T-helper 17 cell (primary cell): ENCODE data around the gene PML. TPM values are rescaled to one million over a fixed set of nuclear protein-coding genes. Genes with fewer than 3 reads are reported as not detected.

ENCODE experiments used
- ATAC-seq: fragments of 150-1000 bp; cut with Tn5 transposase; 2 replicates; pipeline ENCODE4 v1.10.0; 2021; ENCODE audit warnings: mild to moderate bottlenecking, moderate library complexity
- DNase-seq, 3 donors: peaks; one replicate each; pipeline versions ENCODE4 v3.0.0 to v3.0.0-alpha.2; 2020 to 2021
- H3K9me3 ChIP-seq: one replicate; pipeline ENCODE4 v1.7.0; 2013; ENCODE audit warnings: low read length, mild to moderate bottlenecking; ENCODE audit not compliant: control insufficient read depth, poor library complexity, severe bottlenecking
- H3K27ac Mint-ChIP-seq: one replicate; pipeline ENCODE4 v1.8.0; 2022; ENCODE audit warnings: mild to moderate bottlenecking, moderate library complexity, mixed read lengths
- H3K27me3 Mint-ChIP-seq: one replicate; pipeline ENCODE4 v1.8.0; 2022; ENCODE audit warnings: mixed read lengths
- H3K36me3 Mint-ChIP-seq: one replicate; pipeline ENCODE4 v1.8.0; 2022; ENCODE audit warnings: low read depth, mixed read lengths
- H3K4me1 Mint-ChIP-seq: one replicate; pipeline ENCODE4 v1.8.0; 2022; ENCODE audit warnings: mild to moderate bottlenecking, mixed read lengths
- H3K4me3 Mint-ChIP-seq: one replicate; pipeline ENCODE4 v1.8.0; 2022; ENCODE audit warnings: mild to moderate bottlenecking, moderate library complexity, mixed read lengths
- total RNA-seq, 4 donors: library from RNA in 2 of 4; stranded (reverse) in 2 of 4; gene quantifications; one replicate each; pipeline ENCODE4 v1.2.3 and lab custom pipeline; 2022 to 2026

PML gene
- total RNA-seq, 2 donors from 2014 or later, result 47.6 to 52.6 TPM

GRCh38 chr15:74013374-74013894 lies 18.9 kb downstream of the PML start:
- H3K9me3 ChIP-seq, result no peaks in the 10 kb centered on the region
- Mint-ChIP-seq H3K27me3 (no peaks in the 10 kb centered on the region), H3K36me3 (peaks cover 5% of the 10 kb centered on the region), H3K4me1 (peaks cover 27% of the 10 kb centered on the region), H3K27ac (peak overlapping the region; percentile 83), H3K4me3 (no peak overlapping the region)
- no peak for DNase-seq
- no peak for ATAC-seq

- H3K4me1 Mint-ChIP-seq, result peaks cover 19% of the 10 kb centered on the region
- peaks cover 7% of the 10 kb centered on the region for H3K36me3 Mint-ChIP-seq
- no peak for DNase-seq
- H3K9me3 ChIP-seq, result no peaks in the 10 kb centered on the region
- H3K4me3 Mint-ChIP-seq, result no peak overlapping the region
- H3K27me3 Mint-ChIP-seq, result no peaks in the 10 kb centered on the region
- ATAC-seq, result no peak
- H3K27ac Mint-ChIP-seq, result no peak overlapping the region
These were observed 25.2 kb downstream of the PML start for GRCh38 chr15:74019734-74020133.

- H3K27ac Mint-ChIP-seq, result no peak overlapping the region
- ATAC-seq (no peak), DNase-seq (no peak)
- peaks cover 7% of the 10 kb centered on the region for H3K36me3 Mint-ChIP-seq
- H3K4me1 Mint-ChIP-seq, result peaks cover 17% of the 10 kb centered on the region
- H3K27me3 Mint-ChIP-seq, result no peaks in the 10 kb centered on the region
- no peak overlapping the region for H3K4me3 Mint-ChIP-seq
- no peaks in the 10 kb centered on the region for H3K9me3 ChIP-seq
These were observed 28.4 kb downstream of the PML start for GRCh38 chr15:74022706-74023470.

- Mint-ChIP-seq H3K4me1 (peaks cover 16% of the 10 kb centered on the region), H3K36me3 (peaks cover 7% of the 10 kb centered on the region), H3K27ac (peak overlapping the region; percentile 9), H3K4me3 (no peak overlapping the region), H3K27me3 (no peaks in the 10 kb centered on the region)
- H3K9me3 ChIP-seq, result no peaks in the 10 kb centered on the region
- DNase-seq (no peak), ATAC-seq (no peak)
These were observed 30.2 kb downstream of the PML start for GRCh38 chr15:74024687-74025086.

- peaks cover 14% of the 10 kb centered on the region for H3K4me1 Mint-ChIP-seq
- H3K27me3 Mint-ChIP-seq, result no peaks in the 10 kb centered on the region
- ATAC-seq (no peak), DNase-seq (no peak)
- H3K9me3 ChIP-seq, result no peaks in the 10 kb centered on the region
- no peak overlapping the region for H3K27ac Mint-ChIP-seq
- peaks cover 7% of the 10 kb centered on the region for H3K36me3 Mint-ChIP-seq
- no peak overlapping the region for H3K4me3 Mint-ChIP-seq
These were observed 30.9 kb downstream of the PML start for GRCh38 chr15:74025436-74025835.

GRCh38 chr15:74027688-74028087 lies 33.2 kb downstream of the PML start:
- H3K9me3 ChIP-seq, result no peaks in the 10 kb centered on the region
- Mint-ChIP-seq H3K4me1 (peaks cover 8% of the 10 kb centered on the region), H3K36me3 (peaks cover 3% of the 10 kb centered on the region), H3K27ac (no peak overlapping the region), H3K27me3 (no peaks in the 10 kb centered on the region), H3K4me3 (no peak overlapping the region)
- no peak for ATAC-seq
- no peak for DNase-seq

GRCh38 chr15:74028646-74029045 lies 34.1 kb downstream of the PML start:
- H3K9me3 ChIP-seq, result no peaks in the 10 kb centered on the region
- no peak overlapping the region for H3K27ac Mint-ChIP-seq
- H3K27me3 Mint-ChIP-seq, result no peaks in the 10 kb centered on the region
- no peak overlapping the region for H3K4me3 Mint-ChIP-seq
- ATAC-seq (no peak), DNase-seq (no peak)
- H3K4me1 Mint-ChIP-seq, result peaks cover 8% of the 10 kb centered on the region
- H3K36me3 Mint-ChIP-seq, result peaks cover 3% of the 10 kb centered on the region

- Mint-ChIP-seq H3K4me3 (no peak overlapping the region), H3K36me3 (peaks cover 5% of the 10 kb centered on the region), H3K4me1 (peaks cover 2% of the 10 kb centered on the region), H3K27me3 (no peaks in the 10 kb centered on the region), H3K27ac (peak overlapping the region; percentile 53)
- DNase-seq (no peak), ATAC-seq (no peak)
- H3K9me3 ChIP-seq, result no peaks in the 10 kb centered on the region
These were observed 37.5 kb downstream of the PML start for GRCh38 chr15:74032046-74032445.

- peaks cover 11% of the 10 kb centered on the region for H3K36me3 Mint-ChIP-seq
- ATAC-seq (no peak), DNase-seq (no peak)
- H3K4me3 Mint-ChIP-seq, result no peak overlapping the region
- H3K27ac Mint-ChIP-seq, result no peak overlapping the region
- H3K27me3 Mint-ChIP-seq, result no peaks in the 10 kb centered on the region
- H3K4me1 Mint-ChIP-seq, result peaks cover 6% of the 10 kb centered on the region
- H3K9me3 ChIP-seq, result no peaks in the 10 kb centered on the region
These were observed 38.4 kb downstream of the PML start for GRCh38 chr15:74032606-74033561.

GRCh38 chr15:74034206-74034755 lies 39.8 kb downstream of the PML start:
- ATAC-seq (no peak), DNase-seq (no peak)
- Mint-ChIP-seq H3K27ac (no peak overlapping the region), H3K4me1 (peaks cover 6% of the 10 kb centered on the region), H3K4me3 (no peak overlapping the region), H3K27me3 (no peaks in the 10 kb centered on the region), H3K36me3 (peaks cover 11% of the 10 kb centered on the region)
- H3K9me3 ChIP-seq, result no peaks in the 10 kb centered on the region

- no peak for DNase-seq
- Mint-ChIP-seq H3K36me3 (peaks cover 11% of the 10 kb centered on the region), H3K27ac (peak overlapping the region; percentile 84), H3K27me3 (no peaks in the 10 kb centered on the region), H3K4me1 (peaks cover 6% of the 10 kb centered on the region), H3K4me3 (no peak overlapping the region)
- H3K9me3 ChIP-seq, result no peaks in the 10 kb centered on the region
- ATAC-seq, result no peak
These were observed 40.9 kb downstream of the PML start for GRCh38 chr15:74035121-74036017.
